Sigmoid colon (tissue), 3 donors: ENCODE data around the gene TNFRSF1B.

Source experiments
- POLR2A ChIP-seq, 2 donors: fragments of 450-650 bp; IDR thresholded peaks; one replicate each; pipeline ENCODE4 v1.6.1; 2016; ENCODE audit warnings: antibody characterized with exemption in 2 of 2, mild to moderate bottlenecking in 2 of 2, moderate library complexity in 2 of 2
- TF ChIP-seq, protein P1 (sequence below), 4 experiments: fragments of 450-650 bp in 3 of 4; fragments of 200-600 bp in 1 of 4; IDR thresholded peaks; one replicate each; pipeline ENCODE4 v1.5.1; 2016 to 2019; ENCODE audit warnings: antibody characterized with exemption in 4 of 4, mild to moderate bottlenecking in 3 of 4, moderate library complexity in 2 of 4

DNA sequence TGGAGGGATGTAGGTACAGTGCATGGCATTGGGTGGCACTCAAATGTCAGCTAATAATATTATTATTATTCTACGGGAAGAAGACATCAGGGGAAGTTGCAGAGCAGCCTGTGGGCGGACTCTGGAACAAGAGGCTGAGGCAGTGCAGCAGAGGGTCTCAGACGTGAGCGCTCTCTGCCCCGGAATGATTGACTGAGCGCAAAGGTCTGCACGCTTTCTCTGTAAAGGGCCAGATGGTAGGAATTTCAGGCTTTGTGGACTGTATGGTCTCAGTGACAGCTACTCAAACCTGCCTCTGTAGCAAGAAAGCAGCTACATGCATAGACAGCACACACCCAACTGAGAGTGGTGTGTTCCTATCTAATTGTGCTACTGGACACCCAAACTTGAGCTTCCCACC is 33.4 kb downstream of the TNFRSF1B start:
- TF ChIP-seq, protein P1, sequence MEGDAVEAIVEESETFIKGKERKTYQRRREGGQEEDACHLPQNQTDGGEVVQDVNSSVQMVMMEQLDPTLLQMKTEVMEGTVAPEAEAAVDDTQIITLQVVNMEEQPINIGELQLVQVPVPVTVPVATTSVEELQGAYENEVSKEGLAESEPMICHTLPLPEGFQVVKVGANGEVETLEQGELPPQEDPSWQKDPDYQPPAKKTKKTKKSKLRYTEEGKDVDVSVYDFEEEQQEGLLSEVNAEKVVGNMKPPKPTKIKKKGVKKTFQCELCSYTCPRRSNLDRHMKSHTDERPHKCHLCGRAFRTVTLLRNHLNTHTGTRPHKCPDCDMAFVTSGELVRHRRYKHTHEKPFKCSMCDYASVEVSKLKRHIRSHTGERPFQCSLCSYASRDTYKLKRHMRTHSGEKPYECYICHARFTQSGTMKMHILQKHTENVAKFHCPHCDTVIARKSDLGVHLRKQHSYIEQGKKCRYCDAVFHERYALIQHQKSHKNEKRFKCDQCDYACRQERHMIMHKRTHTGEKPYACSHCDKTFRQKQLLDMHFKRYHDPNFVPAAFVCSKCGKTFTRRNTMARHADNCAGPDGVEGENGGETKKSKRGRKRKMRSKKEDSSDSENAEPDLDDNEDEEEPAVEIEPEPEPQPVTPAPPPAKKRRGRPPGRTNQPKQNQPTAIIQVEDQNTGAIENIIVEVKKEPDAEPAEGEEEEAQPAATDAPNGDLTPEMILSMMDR (IDR thresholded peaks at IDR 0.05) = no peak
- no peak for TF ChIP-seq POLR2A (IDR thresholded peaks at IDR 0.05)
